H1 (cell line): ENCODE data around the gene GRIK2. TPM values are rescaled to one million over a fixed set of nuclear protein-coding genes. Genes with fewer than 3 reads are reported as not detected.

Experiments
- CTCF ChIA-PET: fragments of 300-600 bp; sonication (Branson Sonifier 250); formaldehyde crosslinking; loops from one replicate; lab custom pipeline; 2021; ENCODE audit not compliant: partially characterized antibody; lab: Charles Lee
- POLR2A ChIA-PET: fragments of 300-600 bp; sonication (Branson Sonifier 250); formaldehyde crosslinking; loops from one replicate; lab custom pipeline; 2021; ENCODE audit warnings: inconsistent platforms; ENCODE audit not compliant: partially characterized antibody; lab: Charles Lee
- DNase-seq, 2 experiments: peaks; one replicate each; pipeline versions ENCODE4 v3.0.0 to v3.0.0-alpha.2; 2010 to 2022; ENCODE audit warnings: low spot score in 2 of 2, low read depth in 1 of 2, mixed read lengths in 1 of 2
- FAIRE-seq: peaks from 2 replicates; lab custom pipeline; 2011; peaks lifted over from hg19 to GRCh38; lab: Jason Lieb, UNC
- H2AFZ ChIP-seq: 2 replicates; pipeline ENCODE4 v1.8.1; 2012; ENCODE audit warnings: low read length, inconsistent platforms
- H2AK5ac ChIP-seq: 2 replicates; pipeline ENCODE4 v1.6.1; 2013; ENCODE audit warnings: low read depth, low read length
- H2BK120ac ChIP-seq: replicated peaks from 2 replicates; pipeline ENCODE3; 2013; ENCODE audit warnings: low read depth, low read length, inconsistent platforms
- H2BK12ac ChIP-seq: 2 replicates; pipeline ENCODE4 v1.6.1; 2013; ENCODE audit warnings: low read depth, low read length
- H2BK15ac ChIP-seq: 2 replicates; pipeline ENCODE4 v1.6.1; 2013; ENCODE audit warnings: low read length
- H2BK20ac ChIP-seq: 2 replicates; pipeline ENCODE4 v1.6.1; 2013; ENCODE audit warnings: low read length
- H2BK5ac ChIP-seq: 2 replicates; pipeline ENCODE4 v1.6.1; 2013; ENCODE audit warnings: low read depth, low read length
- H3K14ac ChIP-seq: 2 replicates; pipeline ENCODE4 v1.6.1; 2013; ENCODE audit warnings: inconsistent platforms; ENCODE audit not compliant: insufficient read length
- H3K18ac ChIP-seq: 2 replicates; pipeline ENCODE4 v1.6.1; 2013; ENCODE audit warnings: low read length; ENCODE audit errors: extremely low read depth
- H3K23ac ChIP-seq: 2 replicates; pipeline ENCODE4 v1.6.1; 2013; ENCODE audit warnings: inconsistent platforms; ENCODE audit not compliant: insufficient read length
- H3K23me2 ChIP-seq: 2 replicates; pipeline ENCODE4 v1.6.1; 2013; ENCODE audit warnings: low read depth, low read length
- H3K27ac ChIP-seq: 2 replicates; pipeline ENCODE4 v1.6.1; 2011; ENCODE audit warnings: low read depth, low read length, inconsistent platforms
- H3K27me3 ChIP-seq, 4 experiments: replicated peaks in 1 of 4; 1 replicate in 1 of 4; 2 replicates in 3 of 4; pipeline versions ENCODE4 v1.6.1 to v1.8.1; 2011 to 2013; ENCODE audit warnings: low read length in 3 of 4, mild to moderate bottlenecking in 3 of 4, inconsistent platforms in 2 of 4, mixed read lengths in 2 of 4, moderate library complexity in 1 of 4; ENCODE audit not compliant: control insufficient read depth in 3 of 4, insufficient read depth in 3 of 4; ENCODE audit errors: extremely low read depth in 1 of 4
- H3K36me3 ChIP-seq, 4 experiments: 2 replicates each; pipeline versions ENCODE4 v1.6.1 to v1.8.1; 2011 to 2013; ENCODE audit warnings: mild to moderate bottlenecking in 4 of 4, low read length in 3 of 4, moderate library complexity in 2 of 4, control low read depth in 1 of 4, inconsistent platforms in 1 of 4; ENCODE audit not compliant: insufficient read depth in 4 of 4, control insufficient read depth in 2 of 4
- H3K4ac ChIP-seq: replicated peaks from 2 replicates; pipeline ENCODE3; 2013; ENCODE audit warnings: low read length, low read depth, mixed read lengths, inconsistent platforms; ENCODE audit not compliant: insufficient read length
- H3K4me1 ChIP-seq, 4 experiments: replicated peaks in 1 of 4; 1 replicate in 1 of 4; 2 replicates in 3 of 4; pipeline versions ENCODE4 v1.6.1 to v1.8.1; 2011 to 2013; ENCODE audit warnings: low read length in 3 of 4, inconsistent platforms in 2 of 4, mixed read lengths in 1 of 4; ENCODE audit not compliant: insufficient read depth in 4 of 4, control insufficient read depth in 3 of 4
- H3K4me2 ChIP-seq, 2 experiments: 2 replicates each; pipeline versions ENCODE4 v1.6.1 to v1.8.1; 2011 to 2013; ENCODE audit warnings: low read depth in 2 of 2, low read length in 2 of 2, control low read depth in 1 of 2, inconsistent platforms in 1 of 2, mild to moderate bottlenecking in 1 of 2; ENCODE audit not compliant: insufficient read depth in 1 of 2
- H3K4me3 ChIP-seq, 4 experiments: fragments of 200-600, 300-600 bp in 1 of 4; sonication (generic), shearing (Covaris generic), sonication (Bioruptor Twin) in 1 of 4; 2 replicates each; pipeline versions ENCODE4 v1.5.1 to v1.8.1; 2011 to 2016; ENCODE audit warnings: low read length in 4 of 4, low read depth in 3 of 4, control low read depth in 2 of 4, inconsistent platforms in 2 of 4, mild to moderate bottlenecking in 2 of 4, mixed read lengths in 1 of 4, moderate library complexity in 1 of 4; ENCODE audit not compliant: insufficient read depth in 2 of 4; ENCODE audit errors: extremely low read depth in 1 of 4
- H3K56ac ChIP-seq: replicated peaks from 2 replicates; pipeline ENCODE3; 2013; ENCODE audit warnings: low read depth, mild to moderate bottlenecking, mixed read lengths, low read length, inconsistent platforms; ENCODE audit not compliant: insufficient read length
- H3K79me1 ChIP-seq: 2 replicates; pipeline ENCODE4 v1.6.1; 2013; ENCODE audit warnings: low read depth, low read length, control low read depth
- H3K79me2 ChIP-seq, 2 experiments: 2 replicates each; pipeline versions ENCODE4 v1.6.1 to v1.8.1; 2012 to 2013; ENCODE audit warnings: low read length in 2 of 2, mild to moderate bottlenecking in 2 of 2, inconsistent platforms in 1 of 2; ENCODE audit not compliant: insufficient read depth in 2 of 2, control insufficient read depth in 1 of 2
- H3K9ac ChIP-seq, 4 experiments: replicated peaks in 1 of 4; 1 replicate in 1 of 4; 2 replicates in 3 of 4; pipeline versions ENCODE4 v1.6.1 to v1.8.1; 2011 to 2013; ENCODE audit warnings: low read depth in 3 of 4, low read length in 3 of 4, control low read depth in 2 of 4, mild to moderate bottlenecking in 2 of 4, moderate library complexity in 2 of 4, inconsistent platforms in 1 of 4; ENCODE audit errors: extremely low read depth in 1 of 4
- H3K9me3 ChIP-seq, 2 experiments: 2 replicates each; pipeline versions ENCODE4 v1.6.1 to v1.8.1; 2012 to 2013; ENCODE audit warnings: mild to moderate bottlenecking in 2 of 2, moderate library complexity in 2 of 2, control low read depth in 1 of 2, inconsistent platforms in 1 of 2, low read depth in 1 of 2, low read length in 1 of 2, mixed read lengths in 1 of 2; ENCODE audit not compliant: insufficient read depth in 2 of 2
- H4K20me1 ChIP-seq, 2 experiments: replicated peaks in 1 of 2; 2 replicates each; pipeline versions ENCODE3 to v1.8.1; 2011 to 2013; ENCODE audit warnings: inconsistent platforms in 2 of 2, low read length in 2 of 2, mild to moderate bottlenecking in 1 of 2; ENCODE audit not compliant: insufficient read depth in 2 of 2, control insufficient read depth in 1 of 2
- H4K5ac ChIP-seq: 2 replicates; pipeline ENCODE4 v1.6.1; 2013; ENCODE audit warnings: low read length, low read depth, mixed read lengths, inconsistent platforms; ENCODE audit not compliant: insufficient read length
- H4K8ac ChIP-seq: 2 replicates; pipeline ENCODE4 v1.8.0; 2013; ENCODE audit warnings: mild to moderate bottlenecking, moderate library complexity, low read length, inconsistent platforms; ENCODE audit not compliant: insufficient read depth; ENCODE audit errors: extremely low read depth
- H4K91ac ChIP-seq: replicated peaks from 2 replicates; pipeline ENCODE3; 2013; ENCODE audit warnings: low read length, mixed read lengths, inconsistent platforms; ENCODE audit not compliant: insufficient read length
- ASH2L ChIP-seq: fragments of 200-600, 300-600 bp; sonication (generic); IDR thresholded peaks from one replicate; pipeline ENCODE4 v1.7.1; 2017; ENCODE audit warnings: low read length
- BCL11A ChIP-seq, 2 experiments: IDR thresholded peaks; one replicate each; pipeline ENCODE4 v1.6.1; 2011; ENCODE audit warnings: low read depth in 2 of 2, low read length in 2 of 2, mild to moderate bottlenecking in 2 of 2
- CBX5 ChIP-seq: fragments of 300-800, 300-1000 bp; sonication (generic); IDR thresholded peaks from 2 replicates; pipeline ENCODE4 v1.7.1; 2016; ENCODE audit warnings: antibody characterized with exemption, low read length, low read depth
- CEBPB ChIP-seq: IDR thresholded peaks from 2 replicates; pipeline ENCODE4 v1.6.1; 2012; ENCODE audit warnings: low read depth, low read length
- CHD2 ChIP-seq: IDR thresholded peaks from 2 replicates; pipeline ENCODE4 v1.6.1; 2012; ENCODE audit warnings: low read length, improper control_type of control experiment
- EP300 ChIP-seq, 2 experiments: IDR thresholded peaks; 1 replicate in 1 of 2; 2 replicates in 1 of 2; pipeline ENCODE4 v1.6.1; 2011 to 2012; ENCODE audit warnings: low read depth in 2 of 2, low read length in 2 of 2, mild to moderate bottlenecking in 2 of 2, borderline replicate concordance in 1 of 2, inconsistent platforms in 1 of 2, moderate library complexity in 1 of 2
- HDAC2 ChIP-seq, 2 experiments: fragments of 300-600 bp in 1 of 2; sonication (generic) in 1 of 2; IDR thresholded peaks; 2 replicates each; pipeline ENCODE4 v1.6.1; 2011 to 2012; ENCODE audit warnings: low read depth in 2 of 2, low read length in 2 of 2, mild to moderate bottlenecking in 2 of 2, moderate library complexity in 2 of 2, borderline replicate concordance in 1 of 2, inconsistent platforms in 1 of 2
- NRF1 ChIP-seq: IDR thresholded peaks from 2 replicates; pipeline ENCODE4 v1.6.1; 2011; ENCODE audit warnings: mild to moderate bottlenecking, low read depth, low read length, improper control_type of control experiment
- PHF8 ChIP-seq: fragments of 200-600 bp; sonication (generic); conservative IDR thresholded peaks from 2 replicates; pipeline ENCODE4 v1.7.1; 2012; ENCODE audit warnings: low read depth, mild to moderate bottlenecking, inconsistent platforms, low read length, moderate library complexity
- RBBP5 ChIP-seq: IDR thresholded peaks from 2 replicates; pipeline ENCODE4 v1.7.1; 2012; ENCODE audit warnings: low read depth, mild to moderate bottlenecking, inconsistent platforms, low read length, moderate library complexity, borderline replicate concordance
- SP1 ChIP-seq: IDR thresholded peaks from 2 replicates; pipeline ENCODE4 v1.6.1; 2011; ENCODE audit warnings: low read depth, low read length
- SP4 ChIP-seq: IDR thresholded peaks from 2 replicates; pipeline ENCODE4 v1.6.1; 2012; ENCODE audit warnings: low read length, inconsistent platforms
- TBP ChIP-seq: IDR thresholded peaks from 2 replicates; pipeline ENCODE4 v1.6.1; 2011; ENCODE audit warnings: low read depth, low read length, improper control_type of control experiment
- USF2 ChIP-seq: IDR thresholded peaks from 2 replicates; pipeline ENCODE4 v1.6.1; 2011; ENCODE audit warnings: low read length, improper control_type of control experiment
- WGBS, 2 experiments: shearing (Covaris generic) in 1 of 2; methylation state at CpG; one replicate each; pipeline versions ENCODE4 v1.1.6 to v1.1.7; 2013 to 2015; ENCODE audit warnings: low lambda C conversion rate in 2 of 2, mixed read lengths in 2 of 2, inconsistent platforms in 1 of 2, low coverage in 1 of 2, missing lambda C conversion rate in 1 of 2; ENCODE audit not compliant: insufficient replicate concordance in 2 of 2, insufficient coverage in 1 of 2, insufficient read length in 1 of 2; ENCODE audit errors: extremely low coverage in 1 of 2, missing lambda C conversion rate in 1 of 2; 5-methylcytosine and 5-hydroxymethylcytosine counted together
- polyA plus RNA-seq, 7 experiments: library from polyadenylated mRNA; depleted of rRNA in 3 of 7; stranded (reverse) in 5 of 7; unstranded in 2 of 7; fragments of >200 nt in 5 of 7; fragments of 200-250 nt in 2 of 7; gene quantifications; 1 replicate in 5 of 7; 2 replicates in 1 of 7; 4 replicates in 1 of 7; pipeline versions ENCODE4 v1.2.1 to v1.2.3, GENCODE V29; 2011 to 2013; ENCODE audit warnings: missing spikeins in 2 of 7, mixed read lengths in 2 of 7
- total RNA-seq: library from RNA; stranded (reverse); fragmentation: NEBNext Ultra II Directional; extraction: Animal tissue kit (Norgen Biotek cat#: 25700); gene quantifications from 2 replicates; pipeline ENCODE4 v1.2.1, GENCODE V29; 2021

Gene GRIK2
- total and polyA plus RNA-seq, 2 of the 8 experiments (the other 6 are each of a cell fraction or from before 2014, with no cell fraction given): 1.8 to 2.2 TPM

DNA sequence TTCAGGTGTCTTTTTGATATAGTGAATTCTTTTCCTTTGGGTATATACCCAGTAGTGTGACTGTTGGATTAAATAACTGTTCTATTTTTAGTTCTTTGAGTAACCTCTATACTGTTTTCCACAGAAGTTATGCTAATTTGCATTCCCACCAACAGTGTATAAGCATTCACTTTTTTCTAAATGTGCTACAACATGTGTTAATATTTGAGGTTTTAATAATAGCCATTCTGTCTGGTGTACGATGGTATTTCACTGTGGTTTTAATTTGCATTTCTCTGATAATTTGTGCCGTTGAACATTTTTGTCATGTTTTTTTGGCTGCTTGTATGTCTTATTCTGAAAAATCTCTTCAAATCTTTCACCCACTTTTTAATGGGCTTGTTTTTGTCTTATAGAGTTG, 563.5 kb downstream of the GRIK2 start:
- H3K79me1 ChIP-seq: no peaks in the 10 kb centered on the region
- H3K14ac ChIP-seq: no peak overlapping the region
- no peak overlapping the region for H3K4me3 ChIP-seq
- no peak overlapping the region for H2BK5ac ChIP-seq
- H3K36me3 ChIP-seq: no peaks in the 10 kb centered on the region
- no peak overlapping the region for H3K18ac ChIP-seq
- no peak overlapping the region for H3K27ac ChIP-seq
- no peaks in the 10 kb centered on the region for H4K20me1 ChIP-seq
- no peak overlapping the region for H2BK12ac ChIP-seq
- H2BK15ac ChIP-seq: no peak overlapping the region
- H2BK120ac ChIP-seq: no peak overlapping the region
- H3K23ac ChIP-seq: no peak overlapping the region
- 88% methylated on average over 2 of the region's 2 CpGs; no CpG with 5 or more reads in 1 of the 2 experiments for WGBS, 2 experiments
- H3K79me2 ChIP-seq: no peaks in the 10 kb centered on the region
- no peaks in the 10 kb centered on the region for H3K27me3 ChIP-seq
- FAIRE-seq (no peak), DNase-seq (no peak)
- no peaks in the 10 kb centered on the region for H3K4me1 ChIP-seq
- no peak overlapping the region for H4K91ac ChIP-seq
- H3K4ac ChIP-seq: no peak overlapping the region
- no peak overlapping the region for H4K5ac ChIP-seq
- no peaks in the 10 kb centered on the region for H3K9me3 ChIP-seq
- H3K23me2 ChIP-seq: no peaks in the 10 kb centered on the region
- H3K56ac ChIP-seq: no peak overlapping the region
- no peak overlapping the region for H2BK20ac ChIP-seq
- no peak overlapping the region for H3K9ac ChIP-seq
- CTCF ChIA-PET: no interaction called here
- H2AK5ac ChIP-seq: no peak overlapping the region
- POLR2A ChIA-PET: no interaction called here
- H3K4me2 ChIP-seq: no peak overlapping the region
- no peak overlapping the region for H2AFZ ChIP-seq
- H4K8ac ChIP-seq: no peak overlapping the region
- TF ChIP-seq TBP: no peak
- no peak for TF ChIP-seq SP4
- no peak for TF ChIP-seq NRF1
- TF ChIP-seq SP1: no peak
- no peak for TF ChIP-seq CHD2
- no peak for TF ChIP-seq ASH2L
- no peak for TF ChIP-seq CBX5
- TF ChIP-seq RBBP5: no peak
- no peak for TF ChIP-seq PHF8
- no peak for TF ChIP-seq EP300 (IDR thresholded peaks at IDR 0.05; ENCODE audit: borderline replicate concordance in 1 of 2, low read depth in 2 of 2, low read length in 2 of 2)
- no peak for TF ChIP-seq USF2
- no peak for TF ChIP-seq BCL11A (IDR thresholded peaks at IDR 0.05; ENCODE audit: low read depth in 2 of 2, low read length in 2 of 2)
- TF ChIP-seq HDAC2 (IDR thresholded peaks at IDR 0.05; ENCODE audit: borderline replicate concordance in 1 of 2, low read depth in 2 of 2, low read length in 2 of 2): no peak
- TF ChIP-seq CEBPB: no peak
